Activated gamma-delta T cell treated with Interleukin-2 at 50 U/mL for 16 hours (primary cell): ENCODE measurements around the gene SLC41A3.
"Not testable (repeated sequence)": the region's sequence is repeated elsewhere in the genome, so short reads cannot be mapped to it uniquely, and the experiment has no call there.

Experiments
- DNase-seq: peaks from one replicate; pipeline ENCODE4 v3.0.0-alpha.2; 2020

Gene SLC41A3

GRCh38 chr3:126051234-126051633 lies 32.7 kb downstream of the SLC41A3 start:
- DNase-seq, result no peak

GRCh38 chr3:126050626-126051025 lies 33.3 kb downstream of the SLC41A3 start:
- no peak for DNase-seq

GRCh38 chr3:126050050-126050392 lies 33.9 kb downstream of the SLC41A3 start:
- DNase-seq, result no peak

GRCh38 chr3:126049289-126050049 lies 34.5 kb downstream of the SLC41A3 start:
- DNase-seq, result no peak

- no peak for DNase-seq
These were observed 43.5 kb downstream of the SLC41A3 start for GRCh38 chr3:126040386-126040785.

- no peak for DNase-seq
These were observed 44.1 kb downstream of the SLC41A3 start for GRCh38 chr3:126039870-126040269.

- DNase-seq, result not testable (repeated sequence)
These were observed 45.1 kb downstream of the SLC41A3 start for GRCh38 chr3:126038791-126039190.

- no peak for DNase-seq
These were observed 47.8 kb downstream of the SLC41A3 start for GRCh38 chr3:126036056-126036549.

GRCh38 chr3:126035362-126036050 lies 48.4 kb downstream of the SLC41A3 start:
- DNase-seq, result no peak

GRCh38 chr3:126034481-126035361 lies 49.2 kb downstream of the SLC41A3 start:
- DNase-seq, result no peak

- no peak for DNase-seq
These were observed 50.2 kb downstream of the SLC41A3 start for GRCh38 chr3:126033765-126034164.

GRCh38 chr3:126033051-126033745 lies 50.7 kb downstream of the SLC41A3 start:
- no peak for DNase-seq

GRCh38 chr3:126031981-126032471 lies 51.9 kb downstream of the SLC41A3 start:
- no peak for DNase-seq

GRCh38 chr3:126030455-126030854 lies 53.5 kb downstream of the SLC41A3 start:
- no peak for DNase-seq

GRCh38 chr3:126029241-126029640 lies 54.7 kb downstream of the SLC41A3 start:
- no peak for DNase-seq

- no peak for DNase-seq
These were observed 55.8 kb downstream of the SLC41A3 start for GRCh38 chr3:126028096-126028495.

- no peak for DNase-seq
These were observed 57.2 kb downstream of the SLC41A3 start for GRCh38 chr3:126026761-126027160.

GRCh38 chr3:126026277-126026751 lies 57.6 kb downstream of the SLC41A3 start:
- no peak for DNase-seq

GRCh38 chr3:126025862-126026261 lies 58.1 kb downstream of the SLC41A3 start:
- no peak for DNase-seq

GRCh38 chr3:126025116-126025729 lies 58.7 kb downstream of the SLC41A3 start:
- no peak for DNase-seq

- no peak for DNase-seq
These were observed 59.7 kb downstream of the SLC41A3 start for GRCh38 chr3:126024049-126024854.
